GM12892 (cell line): Measurements from ENCODE around the gene ADGRG7.
"Not testable (repeated sequence)": the region's sequence is repeated elsewhere in the genome, so short reads cannot be mapped to it uniquely, and the experiment has no call there.

Experiments used
- DNase-seq: peaks from one replicate; pipeline ENCODE4 v3.0.0; 2011; ENCODE audit not compliant: insufficient read length
- FAIRE-seq: peaks from 2 replicates; lab custom pipeline; 2011; peaks lifted over from hg19 to GRCh38; lab: Jason Lieb, UNC
- POLR2A ChIP-seq: IDR thresholded peaks from 2 replicates; pipeline ENCODE4 v1.6.1; 2011; ENCODE audit warnings: low read depth, low read length, control low read depth
- POLR2AphosphoS5 ChIP-seq: IDR thresholded peaks from 2 replicates; pipeline ENCODE4 v1.6.1; 2011; ENCODE audit warnings: low read depth, low read length, control low read depth
- TAF1 ChIP-seq: IDR thresholded peaks from 2 replicates; pipeline ENCODE4 v1.6.1; 2011; ENCODE audit warnings: low read depth, mild to moderate bottlenecking, control low read depth, low read length, borderline replicate concordance

Gene ADGRG7

DNA sequence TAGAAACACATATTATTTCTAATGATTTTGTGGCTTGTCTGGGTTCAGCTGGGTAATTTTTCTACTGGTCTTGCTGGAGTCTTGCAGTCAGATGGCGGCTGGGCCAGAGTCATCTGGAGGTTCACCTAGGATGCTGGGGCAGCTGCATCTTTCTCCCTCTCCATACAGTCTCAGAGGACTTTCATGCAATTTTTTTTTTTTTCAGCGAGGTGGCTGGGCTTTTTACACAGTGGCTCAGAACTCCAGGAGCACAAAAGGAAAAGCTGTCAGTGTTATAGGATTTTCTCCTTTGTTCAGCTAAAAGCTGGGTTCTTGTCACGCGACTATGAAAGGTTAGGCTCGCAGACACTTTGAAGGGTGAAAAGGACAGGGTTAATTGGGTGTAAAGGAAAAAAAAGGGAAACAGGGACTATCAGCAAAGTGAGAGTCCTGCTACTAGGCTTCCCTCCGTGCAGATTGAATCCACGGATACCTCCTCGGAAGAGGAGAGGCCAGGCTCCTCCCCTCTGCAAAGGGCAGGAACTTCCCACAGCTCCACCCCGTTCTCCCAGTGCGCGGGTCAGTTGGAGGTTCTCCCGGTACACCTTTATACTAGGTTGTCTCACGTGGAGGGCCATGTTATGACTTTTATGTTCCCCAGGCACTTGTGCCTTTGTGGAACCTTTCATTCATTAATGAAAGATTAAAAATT lies 44.3 kb downstream of the ADGRG7 start:
- DNase-seq, result no peak
- no peak for FAIRE-seq
- no peak for TF ChIP-seq TAF1
- TF ChIP-seq POLR2AphosphoS5, result no peak
- TF ChIP-seq POLR2A, result no peak

DNA sequence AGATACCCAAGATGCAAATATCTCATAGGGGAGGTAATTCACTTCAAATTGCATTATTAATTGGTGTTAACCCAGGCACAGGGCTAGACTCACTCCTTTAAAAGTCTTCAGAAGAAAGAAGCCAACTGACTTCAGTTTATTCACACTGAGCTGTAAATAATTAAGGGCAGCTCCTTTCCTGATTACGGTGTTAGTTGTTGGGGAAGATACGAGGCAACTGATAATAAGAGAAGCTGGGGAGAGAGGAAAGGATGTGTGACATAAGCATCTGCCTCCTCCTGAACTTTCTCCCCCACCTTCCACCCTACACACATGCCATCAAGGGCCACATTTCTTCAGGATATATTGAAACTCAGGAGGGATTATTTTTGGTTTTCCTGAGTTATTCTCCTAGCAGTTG lies 47.5 kb downstream of the ADGRG7 start:
- TF ChIP-seq POLR2AphosphoS5 (no peak), TAF1 (no peak), POLR2A (no peak)
- DNase-seq, result no peak
- no peak for FAIRE-seq

DNA sequence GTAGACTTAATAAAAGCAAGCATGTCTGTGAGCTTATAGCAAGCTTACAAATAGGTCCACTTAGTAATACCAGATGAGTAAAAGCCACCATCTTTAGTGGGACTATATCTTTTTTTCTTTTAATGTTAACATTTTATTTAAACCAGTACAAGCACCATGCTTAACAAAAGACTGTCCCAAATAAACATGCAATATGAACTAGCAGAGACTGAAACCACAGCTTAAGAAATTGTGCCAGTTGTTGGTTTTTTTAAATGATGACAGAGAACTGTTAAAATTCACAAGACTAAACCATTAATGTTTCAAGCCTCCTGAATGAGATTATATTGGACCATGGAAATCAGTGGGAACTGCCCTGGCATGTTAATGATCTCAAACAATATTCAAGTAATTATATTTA lies 51.9 kb downstream of the ADGRG7 start:
- not testable (repeated sequence) for DNase-seq, FAIRE-seq

DNA sequence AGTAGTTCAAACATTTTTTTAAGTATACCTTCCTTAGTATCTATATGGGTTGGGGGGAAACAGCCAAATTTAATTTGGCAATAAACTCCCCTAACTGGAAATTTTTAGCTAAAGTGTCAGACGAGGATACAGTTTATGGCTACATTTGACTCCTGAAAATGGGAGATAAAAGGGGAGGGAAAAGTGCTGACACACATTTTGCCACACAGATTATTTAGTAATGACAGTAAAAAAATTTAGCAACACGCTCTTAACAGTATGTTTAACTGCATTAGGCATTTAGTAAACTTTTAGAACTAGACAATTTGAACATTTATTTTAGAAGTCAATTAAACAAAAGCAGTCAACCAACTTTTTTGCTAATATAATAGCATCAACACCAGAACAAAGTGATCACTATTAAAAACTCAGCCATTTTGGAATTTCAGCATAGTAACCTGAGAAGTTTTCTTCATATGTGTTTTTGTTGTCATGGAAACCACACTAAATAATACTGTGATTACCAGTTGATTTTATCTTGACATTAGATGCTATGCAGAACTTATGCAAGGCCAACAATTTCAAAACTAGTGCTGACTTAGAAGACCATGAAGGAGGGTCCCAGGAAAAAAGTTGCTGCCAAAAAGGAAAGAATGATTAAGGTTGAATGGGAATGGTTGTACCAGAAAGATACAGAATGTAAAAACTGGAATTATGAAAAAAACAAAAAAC lies 52.9 kb downstream of the ADGRG7 start:
- TF ChIP-seq POLR2AphosphoS5 (no peak), POLR2A (no peak), TAF1 (no peak)
- DNase-seq (no peak), FAIRE-seq (no peak)

DNA sequence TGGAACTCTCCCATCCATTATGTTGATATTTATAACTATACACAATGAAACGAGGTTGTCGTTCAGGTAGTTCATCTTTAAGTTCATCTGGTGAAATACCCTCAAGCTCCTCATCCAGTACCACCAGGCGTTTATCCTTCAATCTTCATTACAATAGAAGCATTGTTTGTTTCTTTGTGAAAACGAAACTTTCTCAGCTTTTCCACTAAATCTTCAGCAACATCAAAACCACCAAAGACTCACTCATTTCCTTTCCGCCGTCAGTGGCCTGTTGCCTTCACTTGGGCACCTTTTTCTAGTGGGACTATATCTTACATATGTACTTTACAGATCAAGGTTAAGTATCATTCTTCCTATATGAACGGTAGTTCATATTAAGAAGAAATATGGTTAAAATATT lies 55.8 kb downstream of the ADGRG7 start:
- no peak for FAIRE-seq
- no peak for DNase-seq
- no peak for TF ChIP-seq TAF1
- TF ChIP-seq POLR2AphosphoS5, result no peak
- TF ChIP-seq POLR2A, result no peak

DNA sequence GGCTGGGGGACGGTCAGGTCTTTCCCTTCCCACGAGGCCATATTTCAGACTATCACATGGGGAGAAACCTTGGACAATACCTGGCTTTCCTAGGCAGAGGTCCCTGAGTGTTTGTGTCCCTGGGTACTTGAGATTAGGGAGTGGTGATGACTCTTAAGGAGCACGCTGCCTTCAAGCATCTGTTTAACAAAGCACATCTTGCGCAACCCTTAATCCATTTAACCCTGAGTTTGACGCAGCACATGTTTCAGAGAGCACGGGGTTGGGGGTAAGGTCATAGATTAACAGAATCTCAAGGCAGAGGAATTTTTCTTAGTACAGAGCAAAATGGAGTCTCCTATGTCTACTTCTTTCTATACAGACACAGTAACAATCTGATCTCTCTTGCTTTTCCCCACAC lies 57.3 kb downstream of the ADGRG7 start:
- not testable (repeated sequence) for DNase-seq, FAIRE-seq

DNA sequence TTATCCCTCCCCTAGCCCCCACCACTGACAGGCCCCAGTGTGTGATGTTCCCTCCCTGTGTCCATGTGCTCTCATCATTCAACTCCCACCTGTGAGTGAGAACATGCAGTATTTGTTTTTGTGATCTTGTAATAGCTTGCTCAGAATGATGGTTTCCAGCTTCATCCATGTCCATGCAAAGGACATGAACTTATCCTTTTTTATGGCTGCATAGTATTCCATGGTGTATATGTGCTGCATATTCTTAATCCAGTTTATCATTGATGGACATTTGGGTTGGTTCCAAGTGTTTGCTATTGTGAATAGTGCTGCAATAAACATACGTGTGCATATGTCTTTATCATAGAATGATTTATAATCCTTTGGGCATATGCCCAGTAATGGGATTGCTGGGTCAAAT lies 57.9 kb downstream of the ADGRG7 start:
- DNase-seq, FAIRE-seq: not testable (repeated sequence)

DNA sequence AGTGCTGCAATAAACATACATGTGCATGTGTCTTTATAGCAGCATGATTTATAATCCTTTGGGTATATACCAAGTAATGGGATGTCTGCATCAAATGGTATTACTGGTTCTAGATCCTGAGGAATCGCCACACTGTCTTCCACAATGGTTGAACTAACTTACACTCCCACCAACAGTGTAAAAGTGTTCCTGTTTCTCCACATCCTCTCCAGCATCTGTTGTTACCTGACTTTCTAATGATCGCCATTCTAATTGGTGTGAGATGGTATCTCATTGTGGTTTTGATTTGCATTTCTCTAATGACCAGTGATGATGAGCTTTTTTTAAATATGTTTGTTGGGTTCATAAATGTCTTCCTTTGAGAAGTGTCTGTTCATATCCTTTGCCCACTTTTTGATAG lies 61.6 kb downstream of the ADGRG7 start:
- FAIRE-seq, DNase-seq: not testable (repeated sequence)

DNA sequence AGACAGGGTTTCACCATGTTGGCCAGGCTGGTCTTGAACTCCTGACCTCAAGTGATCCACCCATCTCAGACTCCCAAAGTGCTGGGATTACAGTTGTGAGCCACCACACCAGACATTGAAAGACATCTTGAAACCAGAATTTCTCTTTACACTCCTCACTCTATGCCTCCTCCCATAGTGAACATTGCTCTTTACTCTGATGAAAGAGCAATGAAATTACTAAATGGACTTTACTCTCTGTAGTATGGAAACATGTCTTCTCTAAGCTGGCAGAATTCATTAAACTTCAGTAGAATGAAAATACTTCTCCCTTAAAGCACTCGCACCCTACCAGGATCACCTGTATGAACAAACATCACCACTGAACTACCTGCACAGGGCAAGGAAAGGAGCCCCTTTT lies 72.1 kb downstream of the ADGRG7 start:
- FAIRE-seq (no peak), DNase-seq (no peak)
- TF ChIP-seq TAF1, result no peak
- no peak for TF ChIP-seq POLR2A

DNA sequence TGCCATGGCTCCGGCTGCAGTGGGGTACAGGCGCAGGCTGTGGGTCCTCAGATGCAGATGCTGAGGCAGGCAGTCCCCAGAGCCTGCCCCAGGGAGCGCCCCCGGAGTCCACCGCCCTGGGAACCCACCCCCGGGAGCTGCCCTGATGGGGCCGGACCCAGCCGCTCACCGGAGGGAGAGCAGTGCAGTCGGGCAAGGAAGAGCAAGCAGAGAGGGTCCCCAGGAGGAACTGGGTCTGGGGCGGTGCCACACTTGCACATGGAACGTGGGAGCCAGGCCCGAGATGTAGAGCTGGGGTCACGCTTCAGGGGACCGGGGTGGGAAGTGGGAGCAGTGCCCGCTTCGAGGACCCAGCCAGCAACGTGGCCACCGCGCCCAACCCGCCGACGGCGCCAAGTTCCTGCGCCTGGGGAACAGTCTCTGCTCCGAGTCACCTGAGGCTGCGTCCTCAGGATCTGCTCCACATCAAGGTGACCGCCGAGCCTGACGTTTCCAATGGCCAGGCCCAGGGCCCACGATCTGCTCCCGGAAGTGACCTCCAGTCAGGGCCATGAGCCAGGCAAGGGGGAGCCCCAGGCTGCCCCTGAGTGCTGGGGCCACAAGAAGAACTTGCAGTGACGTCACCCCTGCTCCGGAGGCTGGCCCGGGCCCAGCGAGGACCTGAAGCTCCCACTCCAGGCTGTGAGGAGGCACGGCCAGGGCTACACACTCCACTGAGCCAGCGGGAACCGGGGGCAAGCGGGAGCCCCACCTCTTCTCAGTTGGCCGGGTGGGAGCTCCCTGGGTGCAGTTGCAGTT lies 72.9 kb downstream of the ADGRG7 start:
- FAIRE-seq (no peak), DNase-seq (no peak)
- TF ChIP-seq POLR2A, result no peak
- TF ChIP-seq POLR2AphosphoS5, result no peak
- no peak for TF ChIP-seq TAF1

DNA sequence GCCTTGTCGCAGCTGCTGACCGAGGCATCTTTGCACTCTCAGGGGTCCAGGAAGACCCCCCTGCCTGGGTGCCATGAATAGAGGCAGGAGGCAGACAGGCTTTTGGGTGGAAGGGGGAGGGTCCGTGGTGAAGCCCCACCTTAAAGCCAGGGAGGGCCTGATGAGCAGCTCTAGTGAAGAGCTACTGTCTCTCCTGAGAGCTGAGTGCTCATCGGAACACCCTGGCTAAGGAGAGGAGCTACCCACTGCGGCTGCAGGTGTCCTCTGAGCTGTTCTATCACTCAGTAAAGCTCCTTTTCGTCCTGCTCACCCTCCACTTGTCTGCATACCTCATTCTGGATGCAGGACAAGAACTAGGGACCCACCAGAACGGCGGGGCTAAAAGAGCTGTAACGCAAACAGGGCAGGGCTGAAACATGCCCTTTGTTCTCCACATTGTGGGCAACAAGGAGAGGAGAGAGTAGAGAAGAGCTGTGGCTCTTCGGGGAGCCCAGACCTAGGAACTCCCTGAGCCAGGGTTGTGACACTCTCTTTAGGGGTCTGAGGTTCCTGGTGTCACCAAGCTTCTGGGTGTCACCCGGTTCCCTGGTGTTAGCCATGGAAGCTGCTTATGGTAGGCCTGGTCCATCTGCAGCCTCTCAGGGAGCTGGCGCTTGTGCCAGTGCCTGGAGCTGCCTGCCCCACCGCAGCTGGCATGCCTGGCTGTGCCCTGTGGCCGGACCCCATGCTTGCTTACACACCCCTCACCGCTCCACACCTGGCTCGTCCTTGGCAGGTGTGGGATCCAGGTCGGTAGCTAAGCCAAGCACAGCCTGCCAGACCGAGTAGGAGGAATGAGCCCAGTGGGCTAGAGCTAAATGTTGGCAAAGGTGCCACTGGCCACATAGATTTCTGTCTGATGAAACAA lies 73.7 kb downstream of the ADGRG7 start:
- DNase-seq, result no peak
- TF ChIP-seq TAF1, result no peak
- TF ChIP-seq POLR2AphosphoS5, result no peak
- no peak for TF ChIP-seq POLR2A
- FAIRE-seq, result no peak

DNA sequence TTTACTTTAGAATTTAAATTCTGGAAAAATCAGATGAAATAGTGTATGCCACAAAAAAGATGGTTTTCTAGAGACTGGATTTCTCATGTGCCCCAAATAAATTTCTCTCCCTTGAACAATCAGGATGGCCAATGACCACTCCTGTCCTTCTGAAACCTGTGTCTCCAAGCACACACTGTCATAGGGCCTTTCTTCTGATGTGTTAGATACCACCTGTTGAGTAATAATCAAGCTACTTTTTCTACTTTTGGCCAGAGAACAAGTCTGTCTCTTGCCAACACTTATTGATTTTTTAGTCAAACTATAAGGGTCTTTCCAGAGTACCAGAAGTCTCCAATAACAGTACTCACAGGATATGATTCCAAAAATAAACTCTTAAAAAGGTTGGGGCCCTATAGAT lies 83.8 kb downstream of the ADGRG7 start:
- TF ChIP-seq POLR2A (no peak), TAF1 (no peak), POLR2AphosphoS5 (no peak)
- FAIRE-seq, result no peak
- no peak for DNase-seq
